Peyer's patch (tissue), 4 donors: ENCODE measurements around the gene PRDX2. TPM values are rescaled to one million over a fixed set of nuclear protein-coding genes. Genes with fewer than 3 reads are reported as not detected.
A peak's percentile ranks its signal among the peaks of the same experiment; 100 is the strongest.

Experiments used
- DNase-seq, 3 donors: peaks; one replicate each; pipeline ENCODE4 v3.0.0-alpha.2; 2017 to 2019
- H3K27ac ChIP-seq, 4 donors: fragments of 200-600 bp; sonication (generic); one replicate each; pipeline ENCODE4 v1.5.1; 2016 to 2019
- H3K27me3 ChIP-seq, 2 donors: fragments of 200-600 bp; sonication (generic); one replicate each; pipeline ENCODE4 v1.5.1; 2019
- H3K36me3 ChIP-seq, 3 donors: fragments of 200-600 bp; sonication (generic); one replicate each; pipeline ENCODE4 v1.5.1; 2016 to 2019
- H3K4me1 ChIP-seq, 4 donors: fragments of 200-600 bp; sonication (generic); one replicate each; pipeline ENCODE4 v1.5.1; 2016 to 2019
- H3K4me3 ChIP-seq, 4 donors: fragments of 200-600 bp; sonication (generic); 1 replicate in 3 of 4; 2 replicates in 1 of 4; pipeline ENCODE4 v1.5.1; 2016 to 2019; ENCODE audit warnings: mild to moderate bottlenecking in 1 of 4
- H3K9me3 ChIP-seq, 4 donors: fragments of 200-600 bp; sonication (generic); one replicate each; pipeline ENCODE4 v1.5.1; 2016 to 2019; ENCODE audit warnings: mild to moderate bottlenecking in 1 of 4
- POLR2A ChIP-seq, 2 donors: fragments of 450-650 bp; IDR thresholded peaks; one replicate each; pipeline ENCODE4 v1.5.1; 2017; ENCODE audit warnings: antibody characterized with exemption in 2 of 2, mild to moderate bottlenecking in 2 of 2, moderate library complexity in 2 of 2
- total RNA-seq, 4 donors: library from RNA; depleted of rRNA; stranded (reverse); fragments of >200 nt; gene quantifications; one replicate each; pipeline ENCODE4 v1.1.0, GENCODE V29; 2016
- TF ChIP-seq, protein P1 (sequence below), 6 experiments: fragments of 450-650 bp in 4 of 6; fragments of 200-600 bp in 2 of 6; sonication (generic) in 1 of 6; IDR thresholded peaks; one replicate each; pipeline ENCODE4 v1.5.1; 2017 to 2019; ENCODE audit warnings: antibody characterized with exemption in 6 of 6, mild to moderate bottlenecking in 3 of 6, moderate library complexity in 1 of 6

Gene PRDX2
- total RNA-seq, 4 donors from 2014 or later: 150 to 461 (median 375) TPM

DNA sequence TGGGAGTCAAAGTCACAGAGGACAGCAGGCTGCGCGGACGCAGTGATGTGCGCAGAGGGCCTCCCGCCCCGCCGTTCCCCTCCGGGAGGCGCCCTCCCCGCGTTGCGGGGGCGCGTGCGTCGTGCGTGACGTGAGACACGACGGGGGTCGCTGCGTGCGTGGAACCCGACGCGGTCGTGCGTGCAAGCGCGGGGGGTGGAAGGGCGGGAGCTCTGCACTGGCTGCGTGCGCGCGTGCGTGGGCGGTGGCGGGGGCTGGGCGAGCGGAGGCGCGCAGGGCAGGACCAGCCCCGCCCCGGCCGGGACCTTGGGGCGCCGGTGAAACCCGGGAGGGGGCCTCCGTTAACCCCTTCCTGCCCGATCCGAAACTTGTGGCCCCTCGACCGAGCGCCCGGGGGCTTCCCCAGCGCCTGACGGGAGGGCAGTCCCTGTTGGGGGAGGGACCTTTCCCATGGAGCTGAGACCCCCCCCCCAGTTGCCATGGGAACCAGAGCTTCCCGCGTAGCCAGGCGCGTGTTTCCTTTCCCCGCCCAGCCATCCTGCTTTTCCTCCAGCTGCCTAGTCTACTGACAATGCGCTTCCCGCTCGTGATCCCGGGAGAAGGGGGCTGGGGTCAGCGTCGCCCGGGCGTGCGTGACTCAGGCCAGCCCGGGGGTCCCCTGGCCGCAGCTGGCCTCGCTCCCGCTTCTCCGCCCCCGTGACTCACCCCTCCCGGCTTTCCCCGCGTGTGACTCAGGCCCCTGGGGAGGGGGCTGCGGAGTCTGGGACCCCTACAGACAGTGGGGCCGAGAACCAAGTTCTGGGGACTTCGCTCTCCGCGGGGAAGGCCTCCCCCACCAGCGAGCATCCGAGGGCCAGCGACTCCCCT lies 18.9 kb downstream of the PRDX2 start:
- peak overlapping the region; percentile 97 to 100 (median 100) for H3K27ac ChIP-seq
- peak; percentile 88 to 94 (median 91) for DNase-seq
- no peaks in the 10 kb centered on the region for H3K9me3 ChIP-seq
- H3K4me3 ChIP-seq: peak overlapping the region; percentile 39 to 62 (median 50)
- TF ChIP-seq, protein P1, sequence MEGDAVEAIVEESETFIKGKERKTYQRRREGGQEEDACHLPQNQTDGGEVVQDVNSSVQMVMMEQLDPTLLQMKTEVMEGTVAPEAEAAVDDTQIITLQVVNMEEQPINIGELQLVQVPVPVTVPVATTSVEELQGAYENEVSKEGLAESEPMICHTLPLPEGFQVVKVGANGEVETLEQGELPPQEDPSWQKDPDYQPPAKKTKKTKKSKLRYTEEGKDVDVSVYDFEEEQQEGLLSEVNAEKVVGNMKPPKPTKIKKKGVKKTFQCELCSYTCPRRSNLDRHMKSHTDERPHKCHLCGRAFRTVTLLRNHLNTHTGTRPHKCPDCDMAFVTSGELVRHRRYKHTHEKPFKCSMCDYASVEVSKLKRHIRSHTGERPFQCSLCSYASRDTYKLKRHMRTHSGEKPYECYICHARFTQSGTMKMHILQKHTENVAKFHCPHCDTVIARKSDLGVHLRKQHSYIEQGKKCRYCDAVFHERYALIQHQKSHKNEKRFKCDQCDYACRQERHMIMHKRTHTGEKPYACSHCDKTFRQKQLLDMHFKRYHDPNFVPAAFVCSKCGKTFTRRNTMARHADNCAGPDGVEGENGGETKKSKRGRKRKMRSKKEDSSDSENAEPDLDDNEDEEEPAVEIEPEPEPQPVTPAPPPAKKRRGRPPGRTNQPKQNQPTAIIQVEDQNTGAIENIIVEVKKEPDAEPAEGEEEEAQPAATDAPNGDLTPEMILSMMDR (IDR thresholded peaks at IDR 0.05): peak in 2 of 6 experiments; percentile 4 to 21
- TF ChIP-seq POLR2A (IDR thresholded peaks at IDR 0.05): peak; percentile 47 to 79
- peaks cover 24 to 72% (median 43%) of the 10 kb centered on the region in 4 donors for H3K4me1 ChIP-seq
- H3K36me3 ChIP-seq: no peaks in the 10 kb centered on the region
- no peaks in the 10 kb centered on the region for H3K27me3 ChIP-seq

DNA sequence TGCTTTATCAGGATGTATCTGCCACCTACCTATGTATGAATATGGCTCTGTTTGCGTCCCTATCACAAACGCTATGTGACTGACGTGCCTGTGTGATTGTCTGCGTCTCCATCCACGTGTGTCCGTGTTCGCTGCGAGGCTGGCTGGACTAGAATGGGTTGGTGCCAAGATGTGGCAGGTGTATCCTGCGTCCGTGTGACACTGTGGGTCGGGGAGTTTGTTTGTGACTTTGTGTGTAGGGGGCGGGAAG lies 19.5 kb downstream of the PRDX2 start:
- no peak for TF ChIP-seq POLR2A (IDR thresholded peaks at IDR 0.05)
- TF ChIP-seq, protein P1 (IDR thresholded peaks at IDR 0.05): no peak
- no peaks in the 10 kb centered on the region for H3K27me3 ChIP-seq
- peak overlapping the region; percentile 97 to 100 (median 100) for H3K27ac ChIP-seq
- H3K4me1 ChIP-seq: peaks cover 23 to 70% (median 43%) of the 10 kb centered on the region in 4 donors
- H3K4me3 ChIP-seq: peak overlapping the region; percentile 39 to 62 (median 50)
- no peaks in the 10 kb centered on the region for H3K36me3 ChIP-seq
- peak in 1 of 3 donors; percentile 94 for DNase-seq
- no peaks in the 10 kb centered on the region for H3K9me3 ChIP-seq

DNA sequence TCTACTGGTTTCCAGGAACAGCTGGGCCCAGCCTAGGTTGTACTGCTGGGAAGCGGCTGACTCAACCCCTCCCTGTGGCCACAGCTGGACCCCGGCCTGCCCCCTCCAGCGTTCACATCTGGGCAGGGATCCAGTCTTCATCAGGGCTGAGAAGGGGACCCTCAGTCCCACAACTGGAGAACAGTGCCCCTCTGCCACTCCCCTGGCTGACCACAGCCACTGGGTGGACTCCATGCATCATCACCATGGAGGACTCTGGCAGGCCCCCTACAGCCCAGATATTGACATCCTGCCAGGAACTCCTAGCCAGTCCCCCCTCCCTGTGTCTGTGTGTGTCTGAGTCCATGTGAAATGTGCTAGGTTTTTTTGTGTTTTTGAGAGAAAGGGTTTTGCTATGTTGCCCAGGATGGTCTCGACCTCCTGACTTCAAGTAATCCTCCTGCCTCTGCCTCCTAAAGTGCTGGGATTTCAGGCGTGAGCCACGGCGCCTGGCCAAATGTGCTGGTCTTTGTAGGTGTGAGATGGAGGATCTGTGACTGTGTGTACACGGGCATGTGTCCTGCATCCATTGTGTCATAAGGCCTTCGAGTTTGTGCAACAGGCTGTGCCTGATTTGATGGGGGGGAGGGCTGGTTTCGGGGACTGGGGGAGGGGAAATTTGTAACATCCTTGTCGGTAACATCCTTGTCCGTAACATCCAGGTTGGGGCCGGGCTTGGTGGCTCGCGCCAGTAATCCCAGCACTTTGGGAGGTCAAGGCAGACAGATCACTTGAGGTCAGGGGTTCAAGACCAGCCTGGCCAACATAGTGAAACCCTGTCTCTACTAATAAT lies 22.2 kb downstream of the PRDX2 start:
- no peaks in the 10 kb centered on the region for H3K36me3 ChIP-seq
- no peaks in the 10 kb centered on the region for H3K9me3 ChIP-seq
- TF ChIP-seq, protein P1 (IDR thresholded peaks at IDR 0.05): no peak
- TF ChIP-seq POLR2A (IDR thresholded peaks at IDR 0.05): no peak
- peak in 1 of 3 donors; percentile 64 for DNase-seq
- peak overlapping the region; percentile 94 to 97 (median 96) for H3K27ac ChIP-seq
- H3K27me3 ChIP-seq: no peaks in the 10 kb centered on the region
- H3K4me3 ChIP-seq: peak overlapping the region in 1 of 4 donors; percentile 82
- peaks cover 12 to 60% (median 25%) of the 10 kb centered on the region in 4 donors for H3K4me1 ChIP-seq

DNA sequence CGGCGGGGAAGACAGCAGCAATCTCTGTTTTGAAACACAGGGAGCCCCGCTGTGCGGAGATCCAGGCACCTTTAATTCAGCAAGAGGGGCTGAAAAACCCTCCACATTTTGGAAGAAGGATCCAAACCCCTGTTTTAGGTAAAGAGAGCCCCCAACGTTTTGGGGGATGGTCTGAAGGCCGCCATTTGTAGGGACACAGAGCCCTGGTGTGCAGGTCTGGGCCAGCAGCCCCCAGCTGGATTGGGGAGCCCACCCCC lies 22.8 kb downstream of the PRDX2 start:
- peaks cover 10 to 56% (median 24%) of the 10 kb centered on the region in 4 donors for H3K4me1 ChIP-seq
- H3K4me3 ChIP-seq: peak overlapping the region in 2 of 4 donors; percentile 63 to 82
- no peaks in the 10 kb centered on the region for H3K36me3 ChIP-seq
- H3K9me3 ChIP-seq: no peaks in the 10 kb centered on the region
- H3K27me3 ChIP-seq: no peaks in the 10 kb centered on the region
- no peak for DNase-seq
- H3K27ac ChIP-seq: peak overlapping the region; percentile 94 to 97 (median 96)
- TF ChIP-seq POLR2A (IDR thresholded peaks at IDR 0.05): no peak
- TF ChIP-seq, protein P1 (IDR thresholded peaks at IDR 0.05): no peak

DNA sequence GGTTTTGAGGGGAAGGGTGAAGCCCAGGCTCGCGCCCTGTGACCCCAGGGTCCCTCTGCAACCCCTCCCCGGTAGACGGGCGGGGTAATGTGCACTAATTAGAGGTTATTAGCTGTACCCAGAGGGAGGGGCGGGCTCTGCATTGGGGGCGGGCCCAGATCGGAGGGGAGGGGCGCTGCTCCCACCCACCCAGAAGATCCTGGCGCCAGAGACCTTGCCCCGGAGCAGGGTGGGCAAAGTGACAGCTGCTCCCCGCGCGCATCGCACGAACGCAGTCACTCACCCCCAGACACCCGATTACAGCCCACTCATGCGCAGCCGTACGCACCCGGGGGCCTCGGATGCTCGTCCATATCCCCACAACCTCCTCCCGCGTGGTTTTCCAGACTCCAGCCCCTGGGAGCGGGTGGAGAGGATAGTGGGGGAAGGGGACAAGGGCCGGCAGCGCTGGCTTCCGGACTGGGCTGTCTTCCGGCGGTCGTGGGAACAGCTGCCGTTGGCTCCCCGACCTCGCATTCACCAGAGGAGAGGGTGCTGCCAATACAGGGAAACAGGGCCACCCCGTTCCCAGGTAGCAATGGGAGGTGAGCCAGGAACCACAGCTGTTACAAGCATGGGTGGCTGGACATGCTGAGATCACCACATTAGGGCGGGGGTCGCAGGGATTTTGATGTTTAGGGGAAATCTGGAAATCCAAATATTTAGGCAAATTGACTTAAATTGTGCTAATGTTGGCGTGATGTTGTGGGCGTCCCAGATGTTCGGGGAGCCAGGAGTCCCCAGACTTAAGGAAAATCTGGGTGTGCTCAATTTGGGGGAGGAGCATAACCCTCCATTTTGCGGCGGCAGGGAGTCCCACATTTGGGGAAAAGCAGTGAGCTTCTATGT lies 23.3 kb downstream of the PRDX2 start:
- Histone ChIP-seq H3K4me3 (peak overlapping the region; percentile 56 to 82 (median 64)), H3K27me3 (no peaks in the 10 kb centered on the region), H3K36me3 (no peaks in the 10 kb centered on the region), H3K4me1 (peaks cover 4 to 51% (median 18%) of the 10 kb centered on the region in 4 donors), H3K9me3 (no peaks in the 10 kb centered on the region), H3K27ac (peak overlapping the region; percentile 94 to 97 (median 96))
- TF ChIP-seq POLR2A (IDR thresholded peaks at IDR 0.05): peak in 1 of 2 donors; percentile 41
- TF ChIP-seq, protein P1 (IDR thresholded peaks at IDR 0.05): peak in 3 of 6 experiments; percentile 3 to 21 (median 11)
- peak; percentile 70 to 85 (median 80) for DNase-seq
